D721Med (cell line): Measurements from ENCODE around the gene CFAP91.

Source experiments
- DNase-seq: peaks from one replicate; pipeline ENCODE4 v3.0.0; 2011; ENCODE audit warnings: low spot score; ENCODE audit not compliant: insufficient read length
- FAIRE-seq: peaks from 2 replicates; lab custom pipeline; 2011; peaks lifted over from hg19 to GRCh38; lab: Jason Lieb, UNC
- TF ChIP-seq, protein P1 (sequence below): IDR thresholded peaks from 2 replicates; pipeline ENCODE4 v1.5.1; 2012; ENCODE audit warnings: mild to moderate bottlenecking, control low read depth; ENCODE audit not compliant: insufficient read depth; ENCODE audit errors: missing control alignments

Gene CFAP91

DNA sequence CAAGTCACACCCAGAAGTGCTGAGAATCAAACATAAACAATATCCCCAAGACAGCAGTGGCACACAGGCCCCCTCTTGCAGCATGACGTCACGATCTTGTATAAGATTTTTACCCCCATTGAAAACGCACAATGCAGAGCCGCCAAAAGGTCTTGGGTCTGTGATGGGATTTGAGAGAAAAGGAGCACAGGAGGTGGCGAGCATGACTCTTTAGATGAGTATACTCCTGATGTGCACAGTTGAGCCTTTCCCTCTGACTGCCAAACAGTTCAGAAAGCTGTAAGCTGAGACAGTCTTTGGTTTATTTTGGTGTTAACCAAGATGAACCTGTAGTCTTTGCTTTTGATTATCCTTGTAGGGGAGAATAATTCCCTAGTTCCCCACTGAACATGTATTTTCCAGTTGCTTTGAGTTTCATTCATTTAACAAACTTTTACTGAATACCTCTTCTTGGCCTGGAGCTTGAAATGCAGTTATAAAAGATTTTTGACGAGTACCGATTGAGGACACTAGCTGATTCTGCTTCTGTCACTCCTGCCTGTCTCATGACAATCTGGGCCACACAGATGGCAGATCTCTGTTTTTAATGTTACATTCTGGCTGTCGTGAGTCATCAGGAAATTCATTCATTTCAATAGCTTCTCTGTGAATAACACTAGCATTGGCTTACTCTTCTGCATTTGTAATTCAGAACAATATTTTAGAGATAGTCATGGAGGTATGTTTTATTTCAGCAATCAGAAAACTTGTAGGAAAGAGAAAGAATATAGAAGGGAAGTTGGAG is 28.9 kb downstream of the CFAP91 start:
- TF ChIP-seq, protein P1, sequence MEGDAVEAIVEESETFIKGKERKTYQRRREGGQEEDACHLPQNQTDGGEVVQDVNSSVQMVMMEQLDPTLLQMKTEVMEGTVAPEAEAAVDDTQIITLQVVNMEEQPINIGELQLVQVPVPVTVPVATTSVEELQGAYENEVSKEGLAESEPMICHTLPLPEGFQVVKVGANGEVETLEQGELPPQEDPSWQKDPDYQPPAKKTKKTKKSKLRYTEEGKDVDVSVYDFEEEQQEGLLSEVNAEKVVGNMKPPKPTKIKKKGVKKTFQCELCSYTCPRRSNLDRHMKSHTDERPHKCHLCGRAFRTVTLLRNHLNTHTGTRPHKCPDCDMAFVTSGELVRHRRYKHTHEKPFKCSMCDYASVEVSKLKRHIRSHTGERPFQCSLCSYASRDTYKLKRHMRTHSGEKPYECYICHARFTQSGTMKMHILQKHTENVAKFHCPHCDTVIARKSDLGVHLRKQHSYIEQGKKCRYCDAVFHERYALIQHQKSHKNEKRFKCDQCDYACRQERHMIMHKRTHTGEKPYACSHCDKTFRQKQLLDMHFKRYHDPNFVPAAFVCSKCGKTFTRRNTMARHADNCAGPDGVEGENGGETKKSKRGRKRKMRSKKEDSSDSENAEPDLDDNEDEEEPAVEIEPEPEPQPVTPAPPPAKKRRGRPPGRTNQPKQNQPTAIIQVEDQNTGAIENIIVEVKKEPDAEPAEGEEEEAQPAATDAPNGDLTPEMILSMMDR: no peak
- DNase-seq (no peak), FAIRE-seq (no peak)

- TF ChIP-seq, protein P1: no peak
- no peak for FAIRE-seq
- no peak for DNase-seq
These were observed 31.0 kb downstream of the CFAP91 start for GRCh38 chr3:119733812-119734211.

DNA sequence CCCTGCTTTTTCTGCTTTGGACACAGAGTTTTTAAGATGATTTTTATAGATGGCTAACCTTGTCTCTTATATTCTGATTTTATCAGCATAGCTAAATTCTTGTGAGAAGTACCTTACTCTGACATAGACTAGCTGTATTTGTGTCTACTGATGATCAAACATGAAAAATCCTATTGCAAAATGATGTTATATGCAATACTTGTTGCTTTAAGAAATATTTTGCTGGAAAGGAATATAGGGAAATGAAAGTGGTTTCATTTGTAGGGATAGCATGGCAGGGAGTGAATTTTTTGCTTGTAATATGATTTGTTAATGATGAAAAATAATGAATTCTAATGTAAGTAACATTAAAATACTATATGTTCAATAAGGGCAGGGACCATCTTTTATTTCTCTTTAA is 35.9 kb downstream of the CFAP91 start:
- FAIRE-seq: no peak
- TF ChIP-seq, protein P1: no peak

GRCh38 chr3:119741657-119742590 is 39.1 kb downstream of the CFAP91 start:
- FAIRE-seq (no peak), DNase-seq (no peak)
- TF ChIP-seq, protein P1: no peak

More for the DNA sequence above, 35.9 kb downstream of the CFAP91 start:
- DNase-seq: no peak

DNA sequence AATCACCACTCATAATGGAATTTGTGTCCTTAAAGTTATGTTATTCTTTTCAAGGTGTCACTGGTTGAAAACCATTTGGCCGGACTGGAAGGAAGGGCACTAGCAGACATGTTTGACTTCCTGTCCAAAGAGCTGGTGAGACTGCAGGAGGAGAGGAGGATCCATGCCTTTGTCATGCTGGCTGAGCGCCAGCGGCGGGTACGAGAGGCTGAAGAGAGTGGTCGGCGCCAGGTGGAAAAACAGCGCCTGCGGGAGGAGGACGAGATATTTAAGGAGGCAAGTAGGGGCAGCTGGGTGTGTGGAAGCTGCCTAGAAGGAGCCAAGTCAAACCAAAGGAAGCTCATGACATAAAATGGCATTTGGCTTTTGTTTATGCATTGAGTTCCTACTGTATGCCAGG is 41.1 kb downstream of the CFAP91 start:
- TF ChIP-seq, protein P1: no peak

DNA sequence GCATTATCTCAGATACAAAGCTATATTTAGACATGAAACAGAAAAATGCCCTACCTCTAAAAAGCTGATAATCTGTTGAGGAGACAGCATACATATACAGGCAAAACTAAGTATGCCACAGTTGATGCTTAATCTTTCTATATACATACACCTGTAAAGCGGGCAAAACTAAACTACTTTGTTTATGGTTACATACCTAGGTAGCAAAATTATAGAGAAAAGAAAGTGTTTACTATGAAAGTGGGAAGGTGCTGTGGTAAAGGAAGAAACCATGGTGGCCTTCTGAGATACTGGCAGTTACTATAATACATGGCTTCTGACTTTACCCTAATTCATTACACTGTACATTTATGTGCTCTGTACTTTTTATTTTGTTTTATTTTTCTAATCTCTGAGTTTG is 43.1 kb downstream of the CFAP91 start:
- DNase-seq: no peak
- FAIRE-seq: no peak
- TF ChIP-seq, protein P1: no peak

More for the DNA sequence above, 41.1 kb downstream of the CFAP91 start:
- DNase-seq (no peak), FAIRE-seq (no peak)
